ENCODE measurements around the gene DNAL1.
"Not testable (repeated sequence)": the region's sequence is repeated elsewhere in the genome, so short reads cannot be mapped to it uniquely, and the experiment has no call there.

The DNAL1 gene

DNA sequence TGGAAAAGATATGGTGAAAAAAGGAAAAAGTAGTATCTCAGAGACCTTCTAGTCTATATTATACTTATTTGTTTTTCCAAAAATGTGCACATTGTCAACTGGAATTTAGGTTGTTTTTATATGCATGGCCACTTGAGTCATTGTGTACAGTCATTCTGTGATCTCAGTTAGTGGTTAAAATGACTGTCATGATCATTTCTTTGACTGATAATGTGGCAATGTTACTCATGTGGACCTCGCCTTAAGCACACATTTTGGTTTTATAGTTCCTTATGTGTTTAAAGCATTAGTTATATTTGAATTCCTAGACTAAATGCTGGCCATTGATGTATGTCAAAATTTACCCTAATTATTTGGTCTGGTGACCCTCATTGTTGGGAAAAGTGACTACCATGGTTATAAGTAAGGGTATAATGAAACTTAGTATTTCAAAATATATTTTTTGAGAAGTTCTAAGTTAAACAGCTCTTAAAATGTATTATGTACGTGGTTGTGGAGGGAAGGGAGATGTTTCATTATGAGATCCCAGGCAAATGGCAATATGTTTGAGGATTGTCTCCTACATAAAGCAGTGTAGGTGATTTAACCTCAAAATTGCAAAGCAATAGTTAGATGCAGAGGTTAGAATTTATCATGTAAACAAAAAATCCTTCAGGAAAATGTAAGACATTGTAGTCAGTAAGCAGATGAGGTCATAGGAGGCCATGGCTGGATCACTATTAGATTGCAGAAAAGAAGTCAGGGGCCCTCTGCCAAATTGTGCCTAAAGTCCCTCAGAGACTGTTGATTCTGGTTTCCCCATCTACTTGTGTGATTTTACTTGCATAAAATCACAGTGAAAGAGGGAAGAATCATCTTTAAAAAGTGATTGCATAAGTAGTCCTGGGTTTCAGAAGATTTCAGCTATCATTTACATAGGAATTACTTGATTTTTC, 51.9 kb downstream of the DNAL1 start:
- H4K20me1 ChIP-seq (ENCODE audit: insufficient read depth, low read length, poor library complexity, severe bottlenecking): no peaks in the 10 kb centered on the region
- no peak overlapping the region for H3K9ac ChIP-seq (ENCODE audit: low read depth, low read length, poor library complexity, severe bottlenecking)
- no peaks in the 10 kb centered on the region for H3K36me3 ChIP-seq (ENCODE audit: insufficient read depth, low read length)
- H3K27me3 ChIP-seq (ENCODE audit: insufficient read depth, low read length, poor library complexity, severe bottlenecking): no peaks in the 10 kb centered on the region
- H3K9me3 ChIP-seq (ENCODE audit: insufficient read depth, low read depth, low read length): no peaks in the 10 kb centered on the region
- no peak overlapping the region for H2AFZ ChIP-seq (ENCODE audit: low read length)
- no peak for TF ChIP-seq CTCF (conservative IDR thresholded peaks at IDR 0.05; ENCODE audit: low read length)
- no peaks in the 10 kb centered on the region for H3K9me2 ChIP-seq (replicated peaks; ENCODE audit: low read depth, low read length)
- H3K79me2 ChIP-seq (ENCODE audit: insufficient read depth, low read length): no peaks in the 10 kb centered on the region
- H3F3A ChIP-seq (ENCODE audit: low read depth): no peaks in the 10 kb centered on the region
- no peak overlapping the region for H3K4me3 ChIP-seq (ENCODE audit: low read length, poor library complexity, severe bottlenecking)
- H3K4me1 ChIP-seq (ENCODE audit: insufficient read depth, low read length, poor library complexity, severe bottlenecking): no peaks in the 10 kb centered on the region
- no peak overlapping the region for H3K4me2 ChIP-seq (ENCODE audit: low read depth, low read length, poor library complexity, severe bottlenecking)

- Histone ChIP-seq H3K4me2 (ENCODE audit: low read depth, low read length, poor library complexity, severe bottlenecking) (no peak overlapping the region), H3K4me1 (ENCODE audit: insufficient read depth, low read length, poor library complexity, severe bottlenecking) (no peaks in the 10 kb centered on the region), H4K20me1 (ENCODE audit: insufficient read depth, low read length, poor library complexity, severe bottlenecking) (no peaks in the 10 kb centered on the region)
Observed at GRCh38 chr14:73700325-73700724, 55.5 kb downstream of the DNAL1 start.

DNA sequence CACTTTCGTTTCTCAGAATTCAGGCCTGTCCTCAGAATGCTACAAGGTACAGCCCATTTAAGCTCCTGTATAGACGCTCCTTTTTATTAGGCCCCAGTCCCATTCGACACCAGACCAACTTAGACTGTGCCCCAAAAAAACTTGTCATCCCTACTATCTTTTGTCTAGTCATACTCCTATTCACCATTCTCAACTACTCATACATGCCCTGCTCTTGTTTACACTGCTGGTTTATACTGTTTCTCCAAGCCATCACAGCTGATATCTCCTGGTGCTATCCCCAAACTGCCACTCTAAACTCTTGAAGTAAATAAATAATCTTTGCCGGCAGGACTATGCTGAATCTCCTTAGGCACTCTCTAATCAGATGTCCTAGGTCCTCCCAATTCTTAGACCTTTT, 63.3 kb downstream of the DNAL1 start:
- H3F3A ChIP-seq (ENCODE audit: low read depth); H3K9me2 ChIP-seq (replicated peaks; ENCODE audit: low read depth, low read length); H3K36me3 ChIP-seq (ENCODE audit: insufficient read depth, low read length); H3K27me3 ChIP-seq (ENCODE audit: insufficient read depth, low read length, poor library complexity, severe bottlenecking); H2AFZ ChIP-seq (ENCODE audit: low read length); H3K9ac ChIP-seq (ENCODE audit: low read depth, low read length, poor library complexity, severe bottlenecking); H3K4me2 ChIP-seq (ENCODE audit: low read depth, low read length, poor library complexity, severe bottlenecking); H3K4me3 ChIP-seq (ENCODE audit: low read length, poor library complexity, severe bottlenecking); H3K9me3 ChIP-seq (ENCODE audit: insufficient read depth, low read depth, low read length): not testable (repeated sequence)
- Histone ChIP-seq H4K20me1 (ENCODE audit: insufficient read depth, low read length, poor library complexity, severe bottlenecking) (peaks cover 12% of the 10 kb centered on the region), H3K4me1 (ENCODE audit: insufficient read depth, low read length, poor library complexity, severe bottlenecking) (peaks cover 13% of the 10 kb centered on the region), H3K79me2 (ENCODE audit: insufficient read depth, low read length) (peaks cover 35% of the 10 kb centered on the region)

More at GRCh38 chr14:73700325-73700724, 55.5 kb downstream of the DNAL1 start:
- H2AFZ ChIP-seq (ENCODE audit: low read length): no peak overlapping the region
- no peaks in the 10 kb centered on the region for H3K79me2 ChIP-seq (ENCODE audit: insufficient read depth, low read length)
- no peaks in the 10 kb centered on the region for H3K27me3 ChIP-seq (ENCODE audit: insufficient read depth, low read length, poor library complexity, severe bottlenecking)
- H3K36me3 ChIP-seq (ENCODE audit: insufficient read depth, low read length): no peaks in the 10 kb centered on the region
- TF ChIP-seq CTCF (conservative IDR thresholded peaks at IDR 0.05; ENCODE audit: low read length) (no peak), EZH2phosphoT487 (IDR thresholded peaks at IDR 0.05; ENCODE audit: borderline replicate concordance) (no peak)
- H3K9me3 ChIP-seq (ENCODE audit: insufficient read depth, low read depth, low read length): no peaks in the 10 kb centered on the region
- H3K9me2 ChIP-seq (replicated peaks; ENCODE audit: low read depth, low read length): no peaks in the 10 kb centered on the region
- H3F3A ChIP-seq (ENCODE audit: low read depth): no peaks in the 10 kb centered on the region
- H3K9ac ChIP-seq (ENCODE audit: low read depth, low read length, poor library complexity, severe bottlenecking): no peak overlapping the region
- no peak overlapping the region for H3K4me3 ChIP-seq (ENCODE audit: low read length, poor library complexity, severe bottlenecking)
